Liver (tissue), 9 donors: ENCODE measurements around the gene PLA2G7. TPM values are rescaled to one million over a fixed set of nuclear protein-coding genes. Genes with fewer than 3 reads are reported as not detected.

ENCODE experiments used
- DNase-seq: peaks from one replicate; pipeline ENCODE4 v3.0.0-alpha.2; 2017; ENCODE audit warnings: low spot score
- H3K27ac ChIP-seq, 2 donors: one replicate each; pipeline ENCODE4 v1.7.0; 2013; ENCODE audit warnings: inconsistent platforms in 2 of 2, low read length in 2 of 2, control low read depth in 1 of 2, low read depth in 1 of 2, mild to moderate bottlenecking in 1 of 2
- H3K27me3 ChIP-seq, 4 donors: one replicate each; pipeline versions ENCODE4 v1.6.1 to v1.7.0; 2013; ENCODE audit warnings: low read length in 3 of 4, inconsistent platforms in 1 of 4, mild to moderate bottlenecking in 1 of 4, moderate library complexity in 1 of 4; ENCODE audit not compliant: control insufficient read depth in 4 of 4, insufficient read depth in 4 of 4
- H3K36me3 ChIP-seq, 4 donors: one replicate each; pipeline versions ENCODE4 v1.6.1 to v1.7.0; 2013; ENCODE audit warnings: low read length in 3 of 4, mild to moderate bottlenecking in 3 of 4, low read depth in 1 of 4, moderate library complexity in 1 of 4; ENCODE audit not compliant: control insufficient read depth in 4 of 4, insufficient read depth in 3 of 4
- H3K4me1 ChIP-seq, 4 donors: one replicate each; pipeline versions ENCODE4 v1.6.1 to v1.7.0; 2013; ENCODE audit warnings: low read length in 3 of 4, mild to moderate bottlenecking in 3 of 4, moderate library complexity in 1 of 4; ENCODE audit not compliant: control insufficient read depth in 4 of 4, insufficient read depth in 4 of 4
- H3K4me3 ChIP-seq, 3 donors: one replicate each; pipeline versions ENCODE4 v1.6.1 to v1.7.0; 2013; ENCODE audit warnings: low read length in 3 of 3, control low read depth in 1 of 3, low read depth in 1 of 3, mild to moderate bottlenecking in 1 of 3
- H3K9ac ChIP-seq, 2 donors: one replicate each; pipeline ENCODE4 v1.7.0; 2013; ENCODE audit warnings: low read length in 2 of 2, mild to moderate bottlenecking in 2 of 2, moderate library complexity in 2 of 2, control low read depth in 1 of 2, low read depth in 1 of 2
- H3K9me3 ChIP-seq, 4 donors: one replicate each; pipeline versions ENCODE4 v1.6.1 to v1.7.0; 2013; ENCODE audit warnings: low read length in 3 of 4; ENCODE audit not compliant: control insufficient read depth in 4 of 4
- EGR1 ChIP-seq, 2 donors: IDR thresholded peaks; 2 replicates each; pipeline ENCODE4 v1.6.1; 2016 to 2018; ENCODE audit warnings: antibody characterized with exemption in 2 of 2, low read depth in 2 of 2
- FOXA1 ChIP-seq: IDR thresholded peaks from 2 replicates; pipeline ENCODE4 v1.6.1; 2016; ENCODE audit warnings: antibody characterized with exemption
- FOXA2 ChIP-seq: IDR thresholded peaks from 2 replicates; pipeline ENCODE4 v1.6.1; 2016; ENCODE audit warnings: antibody characterized with exemption
- GABPA ChIP-seq, 2 donors: IDR thresholded peaks in 1 of 2; conservative IDR thresholded peaks in 1 of 2; 2 replicates each; pipeline ENCODE4 v1.6.1; 2016; ENCODE audit warnings: antibody characterized with exemption in 2 of 2, mild to moderate bottlenecking in 1 of 2, moderate library complexity in 1 of 2
- HNF4A ChIP-seq, 2 donors: conservative IDR thresholded peaks; 2 replicates each; pipeline ENCODE4 v1.6.1; 2016; ENCODE audit warnings: antibody characterized with exemption in 2 of 2, mild to moderate bottlenecking in 2 of 2
- HNF4G ChIP-seq: IDR thresholded peaks from 2 replicates; pipeline ENCODE4 v1.6.1; 2016; ENCODE audit warnings: antibody characterized with exemption
- JUND ChIP-seq, 2 donors: IDR thresholded peaks; 2 replicates each; pipeline ENCODE4 v1.6.1; 2016; ENCODE audit warnings: antibody characterized with exemption in 2 of 2
- NR2F2 ChIP-seq: IDR thresholded peaks from 2 replicates; pipeline ENCODE4 v1.6.1; 2016; ENCODE audit warnings: antibody characterized with exemption
- RAD21 ChIP-seq, 2 donors: IDR thresholded peaks; 2 replicates each; pipeline ENCODE4 v1.6.1; 2016; ENCODE audit warnings: antibody characterized with exemption in 2 of 2, mild to moderate bottlenecking in 2 of 2
- RXRA ChIP-seq, 2 donors: IDR thresholded peaks; 2 replicates each; pipeline ENCODE4 v1.6.1; 2017 to 2018; ENCODE audit warnings: antibody characterized with exemption in 2 of 2, mild to moderate bottlenecking in 1 of 2
- SP1 ChIP-seq: IDR thresholded peaks from 2 replicates; pipeline ENCODE4 v1.6.1; 2018; ENCODE audit warnings: antibody characterized with exemption, mild to moderate bottlenecking
- TAF1 ChIP-seq: conservative IDR thresholded peaks from 2 replicates; pipeline ENCODE4 v1.6.1; 2016; ENCODE audit warnings: antibody characterized with exemption, mild to moderate bottlenecking
- YY1 ChIP-seq: IDR thresholded peaks from 2 replicates; pipeline ENCODE4 v1.6.1; 2016; ENCODE audit warnings: antibody characterized with exemption, mild to moderate bottlenecking
- WGBS: extraction: QIAGEN DNeasy Blood & Tissue Kit; methylation state at CpG from one replicate; pipeline ENCODE4 v1.1.7; 2013; 5-methylcytosine and 5-hydroxymethylcytosine counted together
- polyA plus RNA-seq, 2 donors: library from polyadenylated mRNA; stranded (reverse) in 1 of 2; unstranded in 1 of 2; fragments of 200-250 nt in 1 of 2; fragments of >200 nt in 1 of 2; fragmentation: Nextera tagmentation in 1 of 2; extraction: Ambion mirVana in 1 of 2; gene quantifications; one replicate each; pipeline versions ENCODE4 v1.2.1 to v1.2.3, GENCODE V29; 2013 to 2015
- total RNA-seq, 2 donors: library from RNA; depleted of rRNA; stranded (reverse); fragments of >200 nt; gene quantifications; one replicate each; pipeline ENCODE4 v1.2.3, GENCODE V29; 2014
- TF ChIP-seq, protein P1 (sequence below): fragments of 150-350 bp; IDR thresholded peaks from 2 replicates; pipeline ENCODE4 v1.5.1; 2017; ENCODE audit warnings: improper control_type of control experiment, low read depth, low read length; ENCODE audit not compliant: missing input control
- TF ChIP-seq, protein P2 (sequence below): IDR thresholded peaks from 2 replicates; pipeline ENCODE4 v1.6.1; 2016; ENCODE audit warnings: antibody characterized with exemption
- TF ChIP-seq, protein P3 (sequence below): IDR thresholded peaks from 2 replicates; pipeline ENCODE4 v1.6.1; 2016; ENCODE audit warnings: antibody characterized with exemption
- TF ChIP-seq, protein P4 (sequence below): IDR thresholded peaks from 2 replicates; pipeline ENCODE4 v1.6.1; 2016; ENCODE audit warnings: antibody characterized with exemption, mild to moderate bottlenecking
- TF ChIP-seq, protein P5 (sequence below): IDR thresholded peaks from 2 replicates; pipeline ENCODE4 v1.6.1; 2016; ENCODE audit warnings: antibody characterized with exemption
- donor health status: healthy.
- donor health status: healthy.
- donor health status: healthy.
- donor health status: healthy.
- donor health status: healthy.

The PLA2G7 gene
- total and polyA plus RNA-seq, 4 donors: 0.35 to 24.7 (median 1.3) TPM

DNA sequence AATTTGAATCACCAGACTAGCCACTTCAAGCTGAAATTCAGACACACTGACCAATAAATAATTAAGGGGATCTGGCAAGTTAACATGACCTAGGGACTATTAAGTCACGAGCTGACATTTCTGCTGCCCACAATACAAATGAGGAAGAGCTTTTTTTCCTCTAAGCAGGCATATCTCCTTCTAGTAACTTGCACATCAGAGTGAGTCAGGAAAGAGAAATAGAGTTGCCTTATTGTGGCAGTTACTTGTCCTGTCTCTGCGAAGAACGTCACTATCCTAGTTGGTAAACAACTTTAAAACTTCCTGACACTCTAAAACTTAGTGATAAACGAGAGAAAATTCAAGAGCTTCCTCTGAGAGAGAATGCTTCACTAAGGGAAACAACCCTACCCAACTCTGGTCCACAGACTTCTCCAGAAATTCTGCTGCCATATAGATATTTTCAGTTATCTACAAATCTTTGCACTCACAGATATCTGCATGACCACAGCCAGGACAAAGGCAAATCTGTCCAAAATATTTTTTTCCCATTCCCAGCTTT, 4.2 kb downstream of the PLA2G7 start:
- H3K9ac ChIP-seq: no peak overlapping the region
- no peak overlapping the region for H3K27ac ChIP-seq
- no peaks in the 10 kb centered on the region for H3K9me3 ChIP-seq
- H3K27me3 ChIP-seq: peaks cover 0 to 3% (median under 1%) of the 10 kb centered on the region in 4 donors
- WGBS: 52% methylated on average over 4 of the region's 4 CpGs
- H3K4me1 ChIP-seq: peaks cover 8 to 13% (median 13%) of the 10 kb centered on the region in 4 donors
- no peak for TF ChIP-seq NR2F2
- H3K36me3 ChIP-seq: no peaks in the 10 kb centered on the region
- H3K4me3 ChIP-seq: no peak overlapping the region
- DNase-seq: no peak

DNA sequence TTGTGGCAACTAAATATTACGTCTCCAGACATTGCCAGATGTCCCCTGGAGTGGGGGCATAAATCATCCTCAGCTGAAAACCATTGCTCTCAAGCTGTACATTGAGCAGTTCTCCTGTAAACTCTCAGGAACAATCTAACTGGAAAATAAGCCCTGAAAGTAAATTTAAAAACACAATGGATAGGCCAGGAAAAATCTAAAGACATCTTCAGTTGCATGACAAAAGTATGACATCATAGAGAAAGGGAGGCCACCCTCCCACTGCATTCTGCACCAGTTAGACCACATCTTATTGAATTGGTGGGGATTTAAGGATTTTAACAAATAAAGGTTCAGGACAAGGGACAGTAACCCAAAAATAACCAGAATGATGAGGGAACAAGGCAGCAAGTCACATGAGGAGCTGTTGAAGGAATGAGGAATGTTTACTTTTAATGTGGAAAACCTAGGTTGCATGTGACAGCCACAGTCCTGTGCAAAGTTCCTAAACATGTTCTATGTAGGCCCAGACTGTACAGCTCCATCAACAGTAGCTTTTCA, 5.3 kb downstream of the PLA2G7 start:
- peaks cover 2 to 4% (median 4%) of the 10 kb centered on the region in 4 donors for H3K4me1 ChIP-seq
- no peak overlapping the region for H3K27ac ChIP-seq
- WGBS: 85% methylated on average over 1 of the region's 1 CpG
- H3K9ac ChIP-seq: no peak overlapping the region
- no peaks in the 10 kb centered on the region for H3K36me3 ChIP-seq
- H3K4me3 ChIP-seq: no peak overlapping the region
- no peaks in the 10 kb centered on the region for H3K9me3 ChIP-seq
- no peak for DNase-seq
- TF ChIP-seq SP1 (no peak), HNF4G (no peak), FOXA1 (no peak), RXRA (IDR thresholded peaks at IDR 0.05) (no peak), JUND (IDR thresholded peaks at IDR 0.05) (no peak), EGR1 (IDR thresholded peaks at IDR 0.05; ENCODE audit: low read depth in 2 of 2) (no peak), NR2F2 (no peak), HNF4A (conservative IDR thresholded peaks at IDR 0.05) (no peak), YY1 (no peak), GABPA (IDR thresholded peaks at IDR 0.05 in 1 of 2, conservative IDR thresholded peaks at IDR 0.05 in 1 of 2) (no peak), RAD21 (IDR thresholded peaks at IDR 0.05) (no peak), TAF1 (no peak), FOXA2 (no peak)
- TF ChIP-seq, protein P1, sequence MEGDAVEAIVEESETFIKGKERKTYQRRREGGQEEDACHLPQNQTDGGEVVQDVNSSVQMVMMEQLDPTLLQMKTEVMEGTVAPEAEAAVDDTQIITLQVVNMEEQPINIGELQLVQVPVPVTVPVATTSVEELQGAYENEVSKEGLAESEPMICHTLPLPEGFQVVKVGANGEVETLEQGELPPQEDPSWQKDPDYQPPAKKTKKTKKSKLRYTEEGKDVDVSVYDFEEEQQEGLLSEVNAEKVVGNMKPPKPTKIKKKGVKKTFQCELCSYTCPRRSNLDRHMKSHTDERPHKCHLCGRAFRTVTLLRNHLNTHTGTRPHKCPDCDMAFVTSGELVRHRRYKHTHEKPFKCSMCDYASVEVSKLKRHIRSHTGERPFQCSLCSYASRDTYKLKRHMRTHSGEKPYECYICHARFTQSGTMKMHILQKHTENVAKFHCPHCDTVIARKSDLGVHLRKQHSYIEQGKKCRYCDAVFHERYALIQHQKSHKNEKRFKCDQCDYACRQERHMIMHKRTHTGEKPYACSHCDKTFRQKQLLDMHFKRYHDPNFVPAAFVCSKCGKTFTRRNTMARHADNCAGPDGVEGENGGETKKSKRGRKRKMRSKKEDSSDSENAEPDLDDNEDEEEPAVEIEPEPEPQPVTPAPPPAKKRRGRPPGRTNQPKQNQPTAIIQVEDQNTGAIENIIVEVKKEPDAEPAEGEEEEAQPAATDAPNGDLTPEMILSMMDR: no peak
- TF ChIP-seq, protein P2, sequence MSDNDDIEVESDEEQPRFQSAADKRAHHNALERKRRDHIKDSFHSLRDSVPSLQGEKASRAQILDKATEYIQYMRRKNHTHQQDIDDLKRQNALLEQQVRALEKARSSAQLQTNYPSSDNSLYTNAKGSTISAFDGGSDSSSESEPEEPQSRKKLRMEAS: no peak
- TF ChIP-seq, protein P3, sequence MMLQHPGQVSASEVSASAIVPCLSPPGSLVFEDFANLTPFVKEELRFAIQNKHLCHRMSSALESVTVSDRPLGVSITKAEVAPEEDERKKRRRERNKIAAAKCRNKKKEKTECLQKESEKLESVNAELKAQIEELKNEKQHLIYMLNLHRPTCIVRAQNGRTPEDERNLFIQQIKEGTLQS: no peak
- TF ChIP-seq, protein P4, sequence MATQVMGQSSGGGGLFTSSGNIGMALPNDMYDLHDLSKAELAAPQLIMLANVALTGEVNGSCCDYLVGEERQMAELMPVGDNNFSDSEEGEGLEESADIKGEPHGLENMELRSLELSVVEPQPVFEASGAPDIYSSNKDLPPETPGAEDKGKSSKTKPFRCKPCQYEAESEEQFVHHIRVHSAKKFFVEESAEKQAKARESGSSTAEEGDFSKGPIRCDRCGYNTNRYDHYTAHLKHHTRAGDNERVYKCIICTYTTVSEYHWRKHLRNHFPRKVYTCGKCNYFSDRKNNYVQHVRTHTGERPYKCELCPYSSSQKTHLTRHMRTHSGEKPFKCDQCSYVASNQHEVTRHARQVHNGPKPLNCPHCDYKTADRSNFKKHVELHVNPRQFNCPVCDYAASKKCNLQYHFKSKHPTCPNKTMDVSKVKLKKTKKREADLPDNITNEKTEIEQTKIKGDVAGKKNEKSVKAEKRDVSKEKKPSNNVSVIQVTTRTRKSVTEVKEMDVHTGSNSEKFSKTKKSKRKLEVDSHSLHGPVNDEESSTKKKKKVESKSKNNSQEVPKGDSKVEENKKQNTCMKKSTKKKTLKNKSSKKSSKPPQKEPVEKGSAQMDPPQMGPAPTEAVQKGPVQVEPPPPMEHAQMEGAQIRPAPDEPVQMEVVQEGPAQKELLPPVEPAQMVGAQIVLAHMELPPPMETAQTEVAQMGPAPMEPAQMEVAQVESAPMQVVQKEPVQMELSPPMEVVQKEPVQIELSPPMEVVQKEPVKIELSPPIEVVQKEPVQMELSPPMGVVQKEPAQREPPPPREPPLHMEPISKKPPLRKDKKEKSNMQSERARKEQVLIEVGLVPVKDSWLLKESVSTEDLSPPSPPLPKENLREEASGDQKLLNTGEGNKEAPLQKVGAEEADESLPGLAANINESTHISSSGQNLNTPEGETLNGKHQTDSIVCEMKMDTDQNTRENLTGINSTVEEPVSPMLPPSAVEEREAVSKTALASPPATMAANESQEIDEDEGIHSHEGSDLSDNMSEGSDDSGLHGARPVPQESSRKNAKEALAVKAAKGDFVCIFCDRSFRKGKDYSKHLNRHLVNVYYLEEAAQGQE: no peak
- TF ChIP-seq, protein P5, sequence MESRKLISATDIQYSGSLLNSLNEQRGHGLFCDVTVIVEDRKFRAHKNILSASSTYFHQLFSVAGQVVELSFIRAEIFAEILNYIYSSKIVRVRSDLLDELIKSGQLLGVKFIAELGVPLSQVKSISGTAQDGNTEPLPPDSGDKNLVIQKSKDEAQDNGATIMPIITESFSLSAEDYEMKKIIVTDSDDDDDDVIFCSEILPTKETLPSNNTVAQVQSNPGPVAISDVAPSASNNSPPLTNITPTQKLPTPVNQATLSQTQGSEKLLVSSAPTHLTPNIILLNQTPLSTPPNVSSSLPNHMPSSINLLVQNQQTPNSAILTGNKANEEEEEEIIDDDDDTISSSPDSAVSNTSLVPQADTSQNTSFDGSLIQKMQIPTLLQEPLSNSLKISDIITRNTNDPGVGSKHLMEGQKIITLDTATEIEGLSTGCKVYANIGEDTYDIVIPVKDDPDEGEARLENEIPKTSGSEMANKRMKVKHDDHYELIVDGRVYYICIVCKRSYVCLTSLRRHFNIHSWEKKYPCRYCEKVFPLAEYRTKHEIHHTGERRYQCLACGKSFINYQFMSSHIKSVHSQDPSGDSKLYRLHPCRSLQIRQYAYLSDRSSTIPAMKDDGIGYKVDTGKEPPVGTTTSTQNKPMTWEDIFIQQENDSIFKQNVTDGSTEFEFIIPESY: no peak
- peaks cover 0 to 2% (median under 1%) of the 10 kb centered on the region in 4 donors for H3K27me3 ChIP-seq
